Hepatocyte (in vitro differentiated cells): Measurements from ENCODE around the gene CELA2A.

Experiments used
- EZH2 ChIP-seq: fragments of 200-600 bp; sonication (generic); IDR thresholded peaks from 2 replicates; pipeline ENCODE4 v1.6.1; 2016; ENCODE audit warnings: antibody characterized with exemption, mild to moderate bottlenecking, borderline replicate concordance
- EZH2phosphoT487 ChIP-seq: fragments of 200-600 bp; sonication (generic); IDR thresholded peaks from one replicate; pipeline ENCODE4 v1.6.1; 2018; ENCODE audit warnings: antibody characterized with exemption, mild to moderate bottlenecking, low read depth, moderate library complexity; ENCODE audit not compliant: unreplicated experiment, severe bottlenecking
- TF ChIP-seq, protein P1 (sequence below): fragments of 200-600 bp; sonication (generic); IDR thresholded peaks from 2 replicates; pipeline ENCODE4 v1.5.1; 2016; ENCODE audit warnings: antibody characterized with exemption, mild to moderate bottlenecking; ENCODE audit not compliant: poor library complexity

DNA sequence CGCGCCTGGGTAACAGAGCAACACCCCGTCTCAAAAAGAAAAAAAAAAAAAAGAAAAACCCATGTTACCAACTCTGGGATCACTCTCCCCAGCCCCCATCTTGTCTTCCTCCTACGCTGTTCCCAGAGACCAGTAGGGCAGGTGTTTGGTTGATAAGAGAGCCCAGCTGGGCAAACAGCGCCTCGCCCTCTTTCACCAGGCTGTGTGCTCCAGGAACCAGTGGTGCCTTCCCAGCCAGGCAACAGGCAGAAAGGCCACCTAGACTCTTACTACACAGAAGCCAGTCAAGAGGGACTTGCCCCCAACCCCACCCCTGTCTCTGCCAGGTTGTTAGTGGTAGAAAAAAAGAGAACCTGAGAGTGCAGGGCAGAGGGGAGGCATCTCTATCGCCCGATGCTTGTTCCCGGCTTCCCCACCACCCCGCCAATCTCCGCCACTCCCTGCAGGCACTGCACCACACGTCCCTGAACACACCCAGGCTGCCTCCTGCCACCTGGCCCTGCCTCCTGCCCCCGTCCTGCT lies 32.3 kb upstream of the CELA2A start:
- TF ChIP-seq, protein P1, sequence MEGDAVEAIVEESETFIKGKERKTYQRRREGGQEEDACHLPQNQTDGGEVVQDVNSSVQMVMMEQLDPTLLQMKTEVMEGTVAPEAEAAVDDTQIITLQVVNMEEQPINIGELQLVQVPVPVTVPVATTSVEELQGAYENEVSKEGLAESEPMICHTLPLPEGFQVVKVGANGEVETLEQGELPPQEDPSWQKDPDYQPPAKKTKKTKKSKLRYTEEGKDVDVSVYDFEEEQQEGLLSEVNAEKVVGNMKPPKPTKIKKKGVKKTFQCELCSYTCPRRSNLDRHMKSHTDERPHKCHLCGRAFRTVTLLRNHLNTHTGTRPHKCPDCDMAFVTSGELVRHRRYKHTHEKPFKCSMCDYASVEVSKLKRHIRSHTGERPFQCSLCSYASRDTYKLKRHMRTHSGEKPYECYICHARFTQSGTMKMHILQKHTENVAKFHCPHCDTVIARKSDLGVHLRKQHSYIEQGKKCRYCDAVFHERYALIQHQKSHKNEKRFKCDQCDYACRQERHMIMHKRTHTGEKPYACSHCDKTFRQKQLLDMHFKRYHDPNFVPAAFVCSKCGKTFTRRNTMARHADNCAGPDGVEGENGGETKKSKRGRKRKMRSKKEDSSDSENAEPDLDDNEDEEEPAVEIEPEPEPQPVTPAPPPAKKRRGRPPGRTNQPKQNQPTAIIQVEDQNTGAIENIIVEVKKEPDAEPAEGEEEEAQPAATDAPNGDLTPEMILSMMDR = no peak
- TF ChIP-seq EZH2phosphoT487 = no peak
- no peak for TF ChIP-seq EZH2
